Measurements from ENCODE around the gene MB. TPM values are rescaled to one million over a fixed set of nuclear protein-coding genes. Genes with fewer than 3 reads are reported as not detected.

Gene MB
- total RNA-seq, 4 donors from 2014 or later: 2.2 to 23.4 (median 9.6) TPM

DNA sequence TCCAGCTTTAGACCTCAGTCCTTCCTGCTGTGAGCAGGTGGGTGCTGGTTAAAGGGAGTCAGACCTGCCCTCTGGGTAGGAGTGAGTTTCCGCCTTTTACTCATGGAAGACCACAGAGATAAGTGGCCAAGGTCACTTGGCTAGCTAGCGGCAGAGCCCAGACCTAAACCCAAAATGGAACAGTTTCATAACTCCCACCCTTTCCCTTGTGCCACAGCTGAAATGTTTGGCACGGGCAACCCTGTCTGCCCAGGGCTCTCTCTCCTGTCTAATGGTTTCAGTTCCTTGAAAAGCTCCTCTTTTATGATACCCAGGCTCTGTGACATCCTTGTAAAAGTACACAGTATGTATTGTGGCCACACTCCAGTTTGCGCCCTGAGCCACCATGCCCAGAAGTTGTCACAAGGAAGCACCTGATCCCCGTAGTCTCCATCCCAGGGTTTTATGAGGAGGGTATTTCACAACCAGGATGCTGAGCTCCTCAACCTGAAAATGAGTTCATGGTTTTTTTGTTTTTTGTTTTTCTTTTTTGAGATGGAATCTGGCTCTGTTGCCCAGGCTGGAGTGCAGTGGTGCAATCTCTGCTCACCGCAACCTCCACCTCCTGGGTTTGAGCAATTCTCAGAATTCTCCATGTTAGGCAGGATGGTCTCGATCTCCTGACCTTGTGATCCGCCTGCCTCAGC, 5.1 kb downstream of the MB start:
- no peak overlapping the region for H3K4me3 ChIP-seq (ENCODE audit: low read depth, poor library complexity, severe bottlenecking)
- no peak for TF ChIP-seq POLR2A (IDR thresholded peaks at IDR 0.05)
- TF ChIP-seq, protein P1, sequence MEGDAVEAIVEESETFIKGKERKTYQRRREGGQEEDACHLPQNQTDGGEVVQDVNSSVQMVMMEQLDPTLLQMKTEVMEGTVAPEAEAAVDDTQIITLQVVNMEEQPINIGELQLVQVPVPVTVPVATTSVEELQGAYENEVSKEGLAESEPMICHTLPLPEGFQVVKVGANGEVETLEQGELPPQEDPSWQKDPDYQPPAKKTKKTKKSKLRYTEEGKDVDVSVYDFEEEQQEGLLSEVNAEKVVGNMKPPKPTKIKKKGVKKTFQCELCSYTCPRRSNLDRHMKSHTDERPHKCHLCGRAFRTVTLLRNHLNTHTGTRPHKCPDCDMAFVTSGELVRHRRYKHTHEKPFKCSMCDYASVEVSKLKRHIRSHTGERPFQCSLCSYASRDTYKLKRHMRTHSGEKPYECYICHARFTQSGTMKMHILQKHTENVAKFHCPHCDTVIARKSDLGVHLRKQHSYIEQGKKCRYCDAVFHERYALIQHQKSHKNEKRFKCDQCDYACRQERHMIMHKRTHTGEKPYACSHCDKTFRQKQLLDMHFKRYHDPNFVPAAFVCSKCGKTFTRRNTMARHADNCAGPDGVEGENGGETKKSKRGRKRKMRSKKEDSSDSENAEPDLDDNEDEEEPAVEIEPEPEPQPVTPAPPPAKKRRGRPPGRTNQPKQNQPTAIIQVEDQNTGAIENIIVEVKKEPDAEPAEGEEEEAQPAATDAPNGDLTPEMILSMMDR (IDR thresholded peaks at IDR 0.05): no peak
- intact Hi-C loops (cut with DNase I; ENCODE audit: low total_unique reads): no loop called here
- WGBS, 2 donors: 77 to 80% methylated on average over 8 of the region's 8 CpGs
- no peak for DNase-seq (ENCODE audit: low spot score in 2 of 2)

GRCh38 chr22:35611200-35611890, 5.8 kb downstream of the MB start:
- DNase-seq (ENCODE audit: low spot score in 2 of 2): no peak
- WGBS, 2 donors: 93% methylated on average over 6 of the region's 6 CpGs
- intact Hi-C loops (cut with DNase I; ENCODE audit: low total_unique reads): no loop called here
- H3K4me3 ChIP-seq (ENCODE audit: low read depth, poor library complexity, severe bottlenecking): no peak overlapping the region
- TF ChIP-seq POLR2A (IDR thresholded peaks at IDR 0.05): no peak
- TF ChIP-seq, protein P1 (IDR thresholded peaks at IDR 0.05): no peak

DNA sequence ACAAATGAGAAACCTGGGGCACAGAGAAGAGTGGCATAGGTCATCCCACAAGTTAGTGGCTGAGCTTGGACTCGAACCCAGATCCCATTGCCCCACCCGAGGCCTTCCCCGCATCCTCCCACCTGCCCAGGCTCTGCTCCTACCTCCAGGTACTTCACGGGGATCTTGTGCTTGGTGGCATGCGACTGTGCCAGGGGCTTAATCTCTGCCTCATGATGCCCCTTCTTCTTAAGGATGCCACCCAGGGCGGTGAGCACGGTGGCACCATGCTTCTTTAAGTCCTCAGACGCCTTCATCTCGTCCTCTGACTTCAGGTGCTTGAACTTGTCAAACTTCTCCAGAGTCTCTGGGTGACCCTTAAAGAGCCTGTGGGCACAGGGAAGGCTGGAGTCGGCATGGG, 6.4 kb downstream of the MB start:
- 80 to 86% methylated on average over 10 of the region's 10 CpGs for WGBS, 2 donors
- no peak for DNase-seq (ENCODE audit: low spot score in 2 of 2)
- no peak for TF ChIP-seq POLR2A (IDR thresholded peaks at IDR 0.05)
- TF ChIP-seq, protein P1 (IDR thresholded peaks at IDR 0.05): no peak
- intact Hi-C loops (cut with DNase I; ENCODE audit: low total_unique reads): no loop called here
- H3K4me3 ChIP-seq (ENCODE audit: low read depth, poor library complexity, severe bottlenecking): no peak overlapping the region

DNA sequence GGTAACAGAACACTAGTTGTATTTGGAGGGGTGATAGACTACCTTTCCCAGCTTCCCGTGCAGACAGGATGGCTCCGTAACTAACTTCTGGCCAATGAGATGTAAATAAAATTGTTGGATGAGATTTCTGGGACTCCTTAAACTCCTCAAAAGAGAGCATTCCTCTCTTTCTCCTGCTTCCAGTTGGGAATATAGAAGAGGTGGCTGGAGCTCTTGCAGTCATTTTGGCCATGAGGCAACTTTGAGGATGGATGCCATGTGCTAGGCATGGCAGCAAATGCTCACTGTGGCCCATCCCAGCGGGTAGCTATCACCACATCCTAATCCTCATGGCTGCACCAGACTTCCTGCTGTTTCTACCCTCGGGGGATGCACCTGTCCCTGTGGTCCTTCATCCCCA, 7.4 kb downstream of the MB start:
- no peak overlapping the region for H3K4me3 ChIP-seq (ENCODE audit: low read depth, poor library complexity, severe bottlenecking)
- TF ChIP-seq, protein P1 (IDR thresholded peaks at IDR 0.05): no peak
- TF ChIP-seq POLR2A (IDR thresholded peaks at IDR 0.05): no peak
- 85 to 94% methylated on average over 4 of the region's 4 CpGs for WGBS, 2 donors
- intact Hi-C loops (cut with DNase I; ENCODE audit: low total_unique reads): no loop called here
- DNase-seq (ENCODE audit: low spot score in 2 of 2): no peak

- H3K4me3 ChIP-seq (ENCODE audit: low read depth, poor library complexity, severe bottlenecking): no peak overlapping the region
- intact Hi-C loops (cut with DNase I; ENCODE audit: low total_unique reads): no loop called here
- TF ChIP-seq POLR2A (IDR thresholded peaks at IDR 0.05): no peak
- TF ChIP-seq, protein P1 (IDR thresholded peaks at IDR 0.05): no peak
- WGBS, 2 donors: 87 to 92% methylated on average over 9 of the region's 9 CpGs
- no peak for DNase-seq (ENCODE audit: low spot score in 2 of 2)
These were observed 7.9 kb downstream of the MB start for GRCh38 chr22:35609261-35609660.

Measured in lower leg skin (tissue), 4 donors.